GM18519 (cell line): ENCODE data around the gene PKD1.
"Not testable (repeated sequence)": the region's sequence is repeated elsewhere in the genome, so short reads cannot be mapped to it uniquely, and the experiment has no call there.

Experiments used
- ATAC-seq: cut with Tn5 transposase; IDR thresholded peaks from one replicate; pipeline ENCODE4 v1.9.1; 2021; ENCODE audit warnings: mild to moderate bottlenecking, moderate library complexity; ENCODE audit not compliant: unreplicated experiment, low FRiP score

PKD1 gene

DNA sequence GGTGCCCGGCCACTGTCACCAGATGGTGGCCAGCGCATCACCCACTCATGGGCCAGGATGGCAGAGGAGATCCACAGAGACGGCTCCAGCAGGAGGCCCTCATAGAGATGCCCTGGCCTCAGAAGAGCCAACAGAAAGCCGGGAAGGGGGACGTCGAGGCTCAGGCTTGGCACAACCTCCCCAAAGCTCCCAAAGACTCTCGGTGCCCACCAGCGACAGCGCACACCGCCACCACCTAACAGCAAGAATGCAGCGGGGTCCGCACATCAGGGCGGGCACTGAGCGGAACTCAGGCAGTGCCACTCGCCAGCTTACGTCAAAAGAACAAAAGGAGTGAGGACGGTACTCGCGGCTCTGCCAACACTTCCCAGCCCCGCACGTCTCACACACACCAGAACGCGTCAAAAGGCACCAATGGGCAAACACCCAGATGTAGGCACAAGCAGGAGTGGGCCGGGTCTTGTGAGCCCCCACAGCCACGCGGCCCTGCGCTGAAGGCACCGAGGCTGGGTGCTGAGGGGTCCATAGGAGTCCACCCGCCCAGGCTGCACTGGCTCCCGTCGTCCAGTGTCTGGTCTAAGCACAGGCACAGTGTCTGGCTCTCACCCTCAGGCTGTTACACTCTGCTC is 8.7 kb downstream of the PKD1 start:
- ATAC-seq = not testable (repeated sequence)

DNA sequence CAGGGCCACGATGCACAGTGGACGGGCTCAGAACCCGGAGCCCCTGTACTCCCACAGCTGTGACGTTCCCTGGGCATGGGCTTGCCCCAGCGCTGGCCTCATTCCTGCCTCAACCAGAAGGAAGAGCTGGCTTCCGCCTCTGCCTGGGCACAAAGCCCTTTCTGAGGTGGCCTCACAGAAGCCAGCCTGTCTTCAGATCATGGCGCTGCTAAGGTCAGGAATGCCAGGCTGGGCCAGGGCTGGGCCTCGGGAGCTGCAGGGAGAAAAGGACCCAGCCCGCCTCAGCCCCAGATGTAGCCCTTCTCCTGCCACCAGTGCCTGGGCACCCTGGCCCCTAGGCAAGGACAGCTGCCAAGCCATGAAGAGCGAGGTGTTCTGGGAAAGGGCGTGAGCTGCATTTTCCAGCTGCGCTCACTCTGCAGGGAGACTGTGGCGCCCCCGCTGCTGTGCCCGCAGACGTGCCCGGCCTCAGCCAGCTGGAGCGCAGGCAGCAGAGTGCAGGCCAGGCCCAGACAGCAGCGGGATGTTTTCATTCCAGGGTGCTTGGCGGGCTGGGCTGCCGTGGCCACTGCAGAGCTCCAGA is 9.4 kb downstream of the PKD1 start:
- not testable (repeated sequence) for ATAC-seq

DNA sequence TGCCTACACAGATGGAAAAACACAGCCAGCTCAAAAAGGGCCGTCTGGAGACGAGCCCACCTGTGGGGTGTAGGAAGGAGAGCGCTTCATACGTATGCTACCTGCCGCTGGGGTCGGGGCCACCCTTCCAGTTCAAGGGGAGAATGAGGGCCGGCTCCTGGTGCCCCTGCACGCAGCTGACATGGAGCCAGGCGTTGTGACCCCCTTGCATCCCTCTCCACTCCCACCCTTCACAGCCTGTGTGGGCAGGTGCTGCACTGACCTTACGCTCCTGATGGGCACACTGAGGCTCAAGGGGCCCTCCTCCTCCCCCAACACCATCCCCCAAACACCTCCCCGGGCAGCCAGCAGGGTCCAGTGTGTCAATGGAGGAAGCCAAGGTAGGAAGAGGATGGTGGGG is 10.1 kb downstream of the PKD1 start:
- ATAC-seq = not testable (repeated sequence)

DNA sequence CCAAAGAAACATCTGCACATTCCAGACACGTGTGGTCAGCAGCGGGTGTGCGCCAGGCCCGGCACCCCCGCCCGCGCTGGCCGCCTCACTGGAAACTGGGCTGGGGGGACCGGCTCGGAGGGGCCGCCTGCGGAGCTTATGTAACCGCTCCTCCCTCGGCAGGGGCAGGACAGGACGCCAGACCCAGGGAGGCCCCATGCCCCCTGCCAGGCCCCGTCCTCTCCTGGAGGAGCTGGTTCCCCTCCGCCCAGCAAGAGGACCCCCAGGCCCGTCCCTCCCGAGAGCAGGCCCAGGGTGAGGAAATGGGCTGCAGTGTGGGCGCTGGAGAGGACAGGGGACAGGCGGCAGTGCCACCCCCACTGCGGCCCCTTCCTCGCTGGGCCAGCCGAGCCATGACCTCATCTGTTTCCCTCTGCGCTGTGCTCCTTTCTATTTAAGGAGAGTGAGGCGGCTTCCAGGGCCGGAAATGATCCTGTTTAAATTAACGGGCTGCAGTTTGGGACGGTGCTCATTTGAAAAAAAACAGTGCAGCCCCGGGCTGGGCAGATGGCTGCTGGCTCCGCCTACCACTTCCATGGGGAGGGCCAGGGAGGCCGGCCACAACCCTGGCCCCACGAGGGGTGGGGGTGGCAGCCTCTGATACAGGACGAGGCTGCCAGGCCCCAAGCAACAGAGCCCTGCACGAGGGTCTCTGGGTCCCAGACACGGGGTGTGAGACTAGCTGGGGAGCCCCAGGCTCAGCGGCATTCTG is 10.8 kb downstream of the PKD1 start:
- not testable (repeated sequence) for ATAC-seq

DNA sequence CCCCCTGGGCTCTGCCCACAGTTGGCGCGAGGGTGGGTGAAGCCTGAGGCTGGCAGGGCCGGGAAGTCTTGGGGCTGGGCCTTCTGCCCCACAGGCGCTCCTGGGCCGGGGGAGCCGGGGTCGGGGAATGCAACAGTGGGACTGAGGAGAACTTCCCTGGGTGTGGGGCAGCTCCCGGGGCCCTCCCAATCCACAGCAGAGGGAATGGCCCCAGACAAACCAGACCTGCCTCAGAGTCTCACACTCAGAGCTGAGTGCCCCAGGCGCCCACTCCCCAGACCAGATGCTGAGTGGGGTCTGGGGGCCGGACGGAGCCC is 11.4 kb downstream of the PKD1 start:
- ATAC-seq = not testable (repeated sequence)

DNA sequence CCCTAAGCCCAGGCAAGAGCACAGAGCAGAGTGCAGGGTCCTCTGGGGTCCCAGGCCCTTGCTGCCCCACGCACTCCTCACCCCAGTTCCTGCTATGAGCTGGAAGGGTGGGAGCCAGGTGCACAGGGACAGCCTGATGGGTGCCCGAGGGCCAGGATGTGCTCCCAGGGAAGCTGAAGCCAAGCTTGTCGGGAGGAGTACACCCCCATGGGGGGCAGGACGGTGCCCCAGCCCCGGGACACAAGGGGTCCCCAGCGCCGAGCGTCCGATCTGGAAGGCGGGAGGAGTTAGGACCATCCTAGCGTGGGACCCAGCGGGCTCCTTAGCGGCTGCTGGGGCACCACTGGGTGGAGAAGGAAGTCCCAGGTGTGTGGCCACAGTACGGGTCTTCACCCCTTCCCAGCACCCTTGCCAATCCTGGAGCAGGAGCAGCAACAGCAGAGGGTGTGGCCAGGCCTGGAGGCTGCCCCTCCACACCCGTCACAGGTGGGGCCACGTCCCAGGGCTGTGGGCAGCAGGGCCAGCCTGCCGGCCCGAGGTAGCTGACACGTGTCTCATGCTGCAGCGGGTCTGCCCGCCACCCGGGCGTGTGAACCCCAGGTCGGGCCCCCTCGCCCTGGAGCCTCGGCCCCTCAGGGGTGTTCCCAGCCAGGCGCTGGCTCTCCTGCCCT is 11.9 kb downstream of the PKD1 start:
- not testable (repeated sequence) for ATAC-seq

DNA sequence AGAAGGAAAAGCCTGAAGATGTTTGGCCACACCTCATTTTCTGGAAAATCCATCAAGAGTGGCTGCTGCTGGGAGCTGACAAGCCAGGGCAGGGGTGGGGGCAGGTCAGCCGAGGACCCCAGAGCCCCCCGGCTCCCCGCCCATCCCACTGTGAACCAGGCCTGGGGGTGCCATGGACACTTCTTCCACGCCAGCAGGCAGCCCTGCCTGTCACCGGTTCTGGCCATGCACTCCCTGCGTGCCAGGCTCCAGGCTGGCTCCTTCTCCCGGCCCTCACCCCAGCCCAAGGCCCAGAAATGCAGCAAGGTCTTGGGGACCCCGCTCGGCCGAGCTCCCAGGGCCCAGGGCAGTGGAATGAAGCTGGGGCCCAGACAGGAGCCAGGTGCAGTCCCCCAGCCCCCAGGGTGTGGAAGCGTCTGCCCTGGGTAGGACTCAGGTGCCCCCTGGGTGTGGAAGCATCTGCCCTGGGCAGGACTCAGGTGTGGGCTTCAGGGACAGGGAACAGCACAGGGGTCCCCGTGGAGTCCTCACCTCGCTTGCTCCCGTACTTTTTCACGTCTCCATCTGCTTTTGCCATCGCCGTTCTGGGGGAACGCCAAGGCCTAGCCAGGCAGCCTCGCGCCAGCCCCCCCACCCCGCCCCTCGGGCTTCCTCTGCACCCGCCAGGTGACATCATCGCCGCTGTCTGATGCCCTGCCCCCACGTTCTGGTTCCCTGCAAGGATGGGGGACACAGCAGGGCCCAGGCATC is 12.6 kb downstream of the PKD1 start:
- not testable (repeated sequence) for ATAC-seq

DNA sequence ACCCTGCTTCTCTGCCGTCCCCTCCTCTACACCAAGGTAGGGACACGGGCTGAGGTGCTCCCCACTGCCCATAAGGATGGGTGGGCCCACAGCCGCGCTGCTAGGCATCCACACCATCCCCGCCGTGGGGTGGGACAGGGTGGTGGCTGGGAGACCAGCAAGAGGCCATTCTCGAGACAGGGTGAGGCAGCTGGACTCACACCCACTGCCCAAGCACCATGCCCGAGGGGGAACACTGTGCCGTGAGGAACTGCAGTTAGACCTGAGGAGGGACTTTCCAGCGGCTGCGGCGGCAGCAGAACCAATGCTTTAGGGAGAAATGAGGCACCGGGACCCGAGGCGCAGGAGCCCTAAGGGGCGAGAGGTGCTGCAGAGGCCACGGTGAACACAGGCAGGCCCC is 13.3 kb downstream of the PKD1 start:
- no peak for ATAC-seq

DNA sequence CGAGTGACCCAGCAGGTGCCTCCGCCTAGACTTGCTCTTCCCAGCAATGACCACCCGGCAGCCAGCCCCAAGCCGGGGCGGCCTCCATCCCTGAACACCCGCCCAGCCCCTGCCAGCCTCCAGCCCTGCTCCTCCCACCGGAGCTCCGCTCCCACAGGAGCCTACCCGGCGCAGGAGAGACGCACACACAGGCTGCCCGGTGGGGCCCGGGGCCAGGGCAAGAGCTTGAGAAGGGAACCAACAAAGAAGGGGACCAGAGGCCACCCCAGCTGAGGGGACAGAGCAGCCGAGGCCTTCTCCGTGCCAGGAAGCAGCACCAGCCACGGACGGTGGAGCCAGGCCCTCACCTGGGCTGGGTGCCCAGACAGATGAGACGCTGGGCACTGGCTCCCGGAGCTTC is 13.8 kb downstream of the PKD1 start:
- no peak for ATAC-seq

DNA sequence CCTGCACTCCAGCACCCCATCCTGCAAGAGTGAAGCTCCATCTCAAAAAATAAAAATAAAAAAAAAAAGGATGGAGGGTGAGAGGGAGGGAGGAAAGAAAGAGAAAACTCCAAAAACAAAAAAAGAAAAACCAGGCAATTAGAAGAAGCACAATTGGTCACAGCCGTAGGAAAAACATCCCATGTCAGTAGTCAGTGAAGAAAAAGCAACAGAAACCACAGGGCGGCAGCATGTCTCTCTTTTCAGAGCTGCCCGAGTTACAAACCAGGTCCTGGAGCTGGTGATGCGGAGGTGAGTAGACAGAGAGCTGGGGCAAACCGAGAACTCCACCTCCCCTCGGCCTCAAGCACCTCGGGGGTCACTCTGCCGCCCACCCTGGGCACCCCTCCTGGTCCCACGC is 14.4 kb downstream of the PKD1 start:
- not testable (repeated sequence) for ATAC-seq

DNA sequence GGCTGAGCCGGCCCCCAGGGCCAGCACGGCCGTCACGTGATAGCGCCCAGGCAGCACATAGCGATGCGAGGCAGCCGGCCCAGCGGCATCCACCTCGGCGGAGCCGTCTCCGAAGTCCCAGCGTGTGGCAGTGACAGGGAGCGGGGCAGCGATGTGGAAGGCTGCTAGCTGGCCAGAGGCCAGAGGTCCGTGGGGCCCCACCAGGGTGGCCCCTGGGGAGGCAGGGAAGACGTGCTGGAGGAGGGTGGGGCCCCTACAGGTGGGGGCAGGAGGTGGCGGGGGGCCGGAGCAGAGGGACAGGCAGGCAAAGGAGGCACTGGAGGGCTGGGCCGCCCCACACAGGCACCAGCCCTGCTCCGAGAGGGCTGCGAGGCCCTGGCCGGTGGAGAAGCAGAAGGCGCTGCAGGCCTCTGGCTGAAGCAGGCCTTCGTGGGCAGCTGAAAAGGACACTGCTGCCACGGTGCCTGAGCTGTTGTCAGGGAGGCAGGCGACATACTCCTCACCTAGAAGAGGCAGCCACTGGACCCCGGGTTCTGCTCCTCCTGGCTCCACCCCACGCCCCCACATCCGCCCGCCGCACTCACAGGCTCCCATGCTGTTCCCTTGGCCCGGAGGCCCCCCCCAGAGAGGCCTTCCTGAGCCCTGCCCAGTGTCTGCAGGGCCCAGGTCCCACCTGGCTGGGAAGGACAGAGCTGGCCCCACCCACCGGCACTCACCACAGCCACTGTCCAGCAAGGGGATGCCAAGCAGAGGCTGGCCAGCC is 17.6 kb downstream of the PKD1 start:
- ATAC-seq = not testable (repeated sequence)

DNA sequence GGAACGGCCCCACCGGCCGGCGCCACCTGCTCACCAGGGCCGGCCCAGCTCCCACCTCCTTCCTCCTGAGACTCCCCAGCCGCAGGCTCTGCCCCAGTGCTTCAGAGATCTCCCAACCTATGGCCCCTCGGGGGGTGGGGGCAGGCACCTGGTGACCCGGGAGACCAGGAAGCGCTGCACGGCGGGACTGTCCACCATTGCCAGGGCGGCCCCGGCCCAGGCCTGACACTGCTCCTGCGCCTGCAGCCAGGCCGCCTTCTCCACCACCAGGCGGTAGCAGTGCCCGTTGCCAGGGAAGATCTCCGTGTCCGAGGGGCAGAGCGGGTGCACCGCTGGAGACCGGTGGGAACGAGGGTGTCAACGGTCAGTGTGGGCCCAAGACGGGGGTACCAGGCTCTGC is 18.4 kb downstream of the PKD1 start:
- ATAC-seq = not testable (repeated sequence)

DNA sequence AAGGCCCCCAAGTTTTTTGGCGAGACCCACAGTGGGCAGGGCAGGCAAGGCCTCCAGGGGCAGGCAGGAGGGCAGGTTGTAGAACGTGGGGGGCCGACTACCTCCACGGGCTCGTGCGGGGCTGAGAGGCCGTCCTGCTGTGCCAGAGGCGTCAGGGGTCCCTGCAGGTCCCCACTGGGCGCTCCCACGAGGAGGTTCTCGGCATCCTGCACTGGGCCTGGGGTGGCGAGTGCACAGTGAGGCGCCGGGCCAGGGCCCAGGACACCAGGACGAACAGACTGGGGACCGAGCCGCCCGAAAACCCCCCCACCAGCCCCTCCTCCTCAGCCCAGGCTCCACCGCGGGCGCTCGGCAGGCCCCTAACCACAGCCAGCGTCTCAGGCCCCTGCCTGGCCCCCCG is 19.3 kb downstream of the PKD1 start:
- ATAC-seq = not testable (repeated sequence)

DNA sequence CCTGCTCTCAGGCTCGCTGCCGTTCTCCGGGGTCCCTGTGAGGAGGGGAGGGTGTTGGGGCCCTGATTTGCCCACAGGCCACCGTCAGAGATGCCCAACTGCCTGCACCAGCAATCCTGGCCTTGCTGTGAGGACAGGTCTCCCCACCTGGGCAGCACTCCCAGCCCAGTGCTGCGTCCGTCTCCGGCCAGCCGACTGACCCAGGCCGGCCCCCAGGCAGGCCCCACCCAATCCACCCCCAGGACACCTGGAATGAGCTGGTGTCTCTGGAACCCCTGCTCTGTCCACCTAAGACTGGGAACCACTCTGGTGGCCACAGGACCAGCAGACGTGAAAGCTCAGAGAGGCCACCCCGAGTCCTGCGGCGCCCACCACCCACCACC is 20.1 kb downstream of the PKD1 start:
- ATAC-seq = no peak

DNA sequence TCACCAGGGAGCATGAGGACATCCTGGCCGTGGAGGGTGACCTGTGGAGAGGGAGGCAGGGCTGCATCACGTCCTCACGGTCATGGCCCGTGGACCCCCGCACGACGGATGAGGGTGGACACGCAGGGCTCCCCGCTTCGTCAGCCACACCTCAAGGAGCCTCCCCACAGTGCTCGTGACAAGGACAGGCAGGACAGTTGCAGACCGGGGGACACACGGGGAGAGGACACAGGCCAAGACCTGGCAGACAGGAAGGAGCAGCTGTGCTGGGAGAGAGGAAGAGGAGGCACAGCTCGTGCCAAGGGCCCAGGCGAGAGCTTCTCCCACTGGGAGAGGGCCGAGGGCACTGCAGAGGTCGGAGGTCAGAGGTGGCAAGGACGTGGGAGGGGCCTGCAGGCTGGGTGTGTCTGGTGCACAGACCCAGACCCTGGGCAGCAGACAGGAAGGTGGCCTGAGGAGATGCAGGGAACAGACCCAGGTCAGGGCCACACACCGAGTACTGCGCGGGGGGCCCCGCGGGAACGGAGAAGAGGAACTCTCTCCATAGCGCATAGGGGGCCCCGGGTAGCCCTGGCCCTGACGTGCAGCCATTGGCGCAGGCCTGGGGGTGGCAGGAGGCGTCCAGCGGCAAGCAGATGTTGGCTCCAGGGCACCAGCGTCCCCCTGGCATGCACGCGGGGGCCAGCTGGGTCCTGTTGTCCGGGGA is 20.7 kb downstream of the PKD1 start:
- ATAC-seq = not testable (repeated sequence)

DNA sequence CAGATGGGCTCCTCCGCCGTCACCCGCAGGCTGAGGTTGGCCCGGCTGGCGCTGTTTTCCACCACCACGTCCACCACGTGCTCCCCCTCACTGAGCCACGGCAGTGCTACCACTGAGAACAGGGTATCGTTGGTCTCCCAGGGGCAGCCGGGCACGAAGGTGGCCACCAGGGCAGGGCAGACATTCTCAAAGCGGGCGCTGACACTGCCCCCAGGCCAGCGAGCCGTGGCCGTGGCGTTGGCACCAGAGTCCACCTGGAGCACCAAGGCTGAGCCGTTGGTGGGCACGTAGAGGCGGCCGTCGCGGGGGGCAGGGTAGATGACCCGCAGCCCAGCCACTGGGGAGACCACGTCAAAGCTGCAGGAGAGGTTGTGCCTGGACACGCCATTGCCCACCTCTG is 21.5 kb downstream of the PKD1 start:
- not testable (repeated sequence) for ATAC-seq

DNA sequence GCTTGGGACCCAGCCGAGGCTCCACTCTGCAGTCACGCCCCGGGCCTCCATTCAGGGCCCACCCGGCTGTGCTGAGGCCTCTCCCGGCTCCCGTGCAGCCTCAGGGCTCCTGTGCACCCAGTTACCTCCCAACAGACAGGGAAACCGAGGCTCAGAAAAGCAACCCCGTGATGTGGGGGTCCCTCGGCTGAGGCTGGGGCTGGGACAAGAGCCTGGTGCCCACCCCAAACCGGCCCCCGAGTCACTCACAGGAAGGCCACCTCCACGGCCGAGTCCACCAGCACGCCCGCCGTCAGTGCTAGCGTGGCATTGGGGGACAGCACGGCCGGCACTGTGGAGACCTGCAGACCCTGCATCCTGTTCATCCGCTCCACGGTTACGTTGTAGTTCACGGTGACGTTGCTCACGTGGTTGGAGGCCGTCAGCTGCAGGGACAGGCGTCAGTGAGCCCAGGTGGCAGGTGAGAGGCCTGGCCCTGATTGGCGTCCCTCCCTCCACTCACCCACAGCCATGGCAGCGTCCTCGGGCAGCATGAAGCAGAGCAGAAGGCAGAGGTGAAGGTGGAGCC is 23.1 kb downstream of the PKD1 start:
- not testable (repeated sequence) for ATAC-seq

DNA sequence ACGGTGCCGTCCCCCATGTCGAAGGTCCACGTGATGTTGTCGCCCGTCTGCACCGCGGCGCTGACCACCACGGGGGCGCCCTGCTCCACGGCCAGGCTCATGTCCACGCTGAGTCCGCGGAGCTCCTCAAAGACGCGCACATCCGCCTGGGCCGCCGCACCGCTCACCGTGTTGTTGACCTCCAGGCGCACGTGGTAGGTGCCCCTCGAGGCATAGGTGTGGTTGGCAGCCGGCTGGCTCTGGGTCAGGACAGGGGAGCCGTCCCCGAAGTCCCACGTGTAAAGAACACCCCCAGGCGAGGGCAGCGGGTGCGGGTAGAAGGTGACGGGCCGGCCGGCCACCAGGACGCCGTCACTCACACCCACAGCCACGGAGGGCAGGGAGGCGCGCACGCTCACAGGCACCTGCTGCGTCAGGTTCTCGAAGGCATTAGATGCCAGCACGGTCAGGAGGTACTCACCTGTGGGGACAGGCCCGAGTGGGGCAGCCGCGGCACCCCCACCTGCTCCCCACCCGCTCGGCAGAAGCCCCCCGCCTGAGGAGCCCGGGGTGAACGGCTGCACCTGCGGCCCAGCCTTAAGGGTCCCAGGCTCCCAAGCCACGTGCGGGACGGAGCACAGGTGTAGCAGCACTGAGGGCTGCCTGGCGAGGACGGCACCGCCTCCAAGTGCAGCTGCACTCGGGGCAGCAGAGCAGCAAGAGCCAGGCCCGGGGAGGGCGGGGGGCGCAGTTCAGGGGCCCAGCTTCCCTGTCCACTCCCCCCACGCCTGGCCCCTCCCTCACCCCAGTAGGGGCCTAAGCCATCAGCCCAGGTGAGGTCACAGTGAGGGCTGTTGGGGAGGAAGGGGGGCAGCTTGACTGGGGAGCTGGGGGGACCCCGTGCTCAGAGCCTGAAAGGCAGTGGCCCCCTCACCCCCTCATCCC is 24.0 kb downstream of the PKD1 start:
- not testable (repeated sequence) for ATAC-seq
